GM23338 (cell line): Measurements from ENCODE around the gene RPS17. TPM values are rescaled to one million over a fixed set of nuclear protein-coding genes. Genes with fewer than 3 reads are reported as not detected.

Experiments
- ATAC-seq: fragments of 200-7000 bp; cut with Tn5 transposase; 3 replicates; pipeline ENCODE4 v1.9.1; 2020
- DNase-seq: peaks from one replicate; pipeline ENCODE4 v3.0.0-alpha.2; 2015; ENCODE audit warnings: low spot score
- H2AFZ ChIP-seq: fragments of 200-600 bp; sonication (generic); 2 replicates; pipeline ENCODE4 v1.8.0; 2016; ENCODE audit warnings: antibody characterized with exemption, mild to moderate bottlenecking, moderate library complexity
- H3F3A ChIP-seq: fragments of 200-600 bp; sonication (generic); replicated peaks from 2 replicates; pipeline ENCODE4 v1.8.0; 2017; ENCODE audit warnings: antibody characterized with exemption, mixed run types, low read depth
- H3K27ac ChIP-seq: fragments of 200-600 bp; sonication (generic); 2 replicates; pipeline ENCODE4 v1.6.1; 2016; ENCODE audit warnings: low read depth
- H3K27me3 ChIP-seq: fragments of 200-600 bp; sonication (generic); 2 replicates; pipeline ENCODE4 v1.8.0; 2016; ENCODE audit warnings: mild to moderate bottlenecking, mixed run types, moderate library complexity; ENCODE audit not compliant: insufficient read depth
- H3K36me3 ChIP-seq: fragments of 200-600 bp; sonication (generic); 2 replicates; pipeline ENCODE4 v1.8.0; 2016; ENCODE audit warnings: mild to moderate bottlenecking; ENCODE audit not compliant: insufficient read depth
- H3K4me1 ChIP-seq: fragments of 200-600 bp; sonication (generic); 2 replicates; pipeline ENCODE4 v1.8.0; 2016; ENCODE audit warnings: mild to moderate bottlenecking, moderate library complexity; ENCODE audit not compliant: insufficient read depth
- H3K4me2 ChIP-seq: fragments of 200-600 bp; sonication (generic); 2 replicates; pipeline ENCODE4 v1.7.1; 2017; ENCODE audit warnings: mixed run types
- H3K4me3 ChIP-seq: fragments of 200-600 bp; sonication (generic); 2 replicates; pipeline ENCODE4 v1.6.1; 2016; ENCODE audit warnings: mixed run types
- H3K79me2 ChIP-seq: fragments of 200-600 bp; sonication (generic); replicated peaks from 2 replicates; pipeline ENCODE4 v1.8.0; 2017; ENCODE audit warnings: mild to moderate bottlenecking; ENCODE audit not compliant: insufficient read depth
- H3K9me2 ChIP-seq: fragments of 200-600 bp; sonication (generic); 2 replicates; pipeline ENCODE4 v1.8.0; 2017; ENCODE audit not compliant: insufficient read depth
- H4K20me1 ChIP-seq: fragments of 200-600 bp; sonication (generic); replicated peaks from 2 replicates; pipeline ENCODE4 v1.8.0; 2017; ENCODE audit warnings: mild to moderate bottlenecking; ENCODE audit not compliant: insufficient read depth
- H3K27ac Mint-ChIP-seq: 2 replicates; pipeline ENCODE4 v1.8.0; 2020; ENCODE audit warnings: inconsistent platforms, mild to moderate bottlenecking, moderate library complexity, mixed read lengths
- H3K27me3 Mint-ChIP-seq: 3 replicates; pipeline ENCODE4 v1.8.0; 2022; ENCODE audit warnings: low read depth, mild to moderate bottlenecking, moderate library complexity, mixed read lengths, inconsistent platforms; ENCODE audit not compliant: insufficient read depth, poor library complexity
- H3K36me3 Mint-ChIP-seq: 3 replicates; pipeline ENCODE4 v1.8.0; 2021; ENCODE audit warnings: low read depth, mild to moderate bottlenecking, inconsistent platforms, moderate library complexity, mixed read lengths
- H3K4me1 Mint-ChIP-seq: 3 replicates; pipeline ENCODE4 v1.8.0; 2020; ENCODE audit warnings: mild to moderate bottlenecking, inconsistent platforms, mixed read lengths
- H3K4me3 Mint-ChIP-seq: 3 replicates; pipeline ENCODE4 v1.8.0; 2021; ENCODE audit warnings: moderate library complexity, mild to moderate bottlenecking, inconsistent platforms, mixed read lengths
- H3K9me3 Mint-ChIP-seq: 3 replicates; pipeline ENCODE4 v1.8.0; 2020; ENCODE audit warnings: moderate library complexity, mild to moderate bottlenecking, inconsistent platforms, mixed read lengths
- CREB1 ChIP-seq: fragments of 250-450 bp; sonication (Bioruptor Pico); IDR thresholded peaks from 2 replicates; pipeline ENCODE4 v1.5.0; 2020; ENCODE audit warnings: low read depth, mild to moderate bottlenecking, moderate library complexity
- CTCF ChIP-seq, 2 experiments: fragments of 200-600 bp in 1 of 2; sonication (generic) in 1 of 2; conservative IDR thresholded peaks; 2 replicates each; pipeline versions ENCODE4 v1.5.1 to v1.6.1; 2016 to 2017; ENCODE audit warnings: antibody characterized with exemption in 2 of 2, low read depth in 2 of 2, mild to moderate bottlenecking in 2 of 2, moderate library complexity in 1 of 2
- EZH2 ChIP-seq: fragments of 200-600 bp; sonication (generic); IDR thresholded peaks from one replicate; pipeline ENCODE4 v1.8.0; 2017; ENCODE audit warnings: antibody characterized with exemption, mild to moderate bottlenecking, low read depth; ENCODE audit not compliant: unreplicated experiment
- EZH2phosphoT487 ChIP-seq: fragments of 200-600 bp; sonication (generic); IDR thresholded peaks from one replicate; pipeline ENCODE4 v1.8.1; 2018; ENCODE audit warnings: antibody characterized with exemption; ENCODE audit not compliant: unreplicated experiment
- JUNB ChIP-seq: IDR thresholded peaks from one replicate; pipeline ENCODE4 v1.6.1; 2016; ENCODE audit warnings: antibody characterized with exemption; ENCODE audit not compliant: unreplicated experiment
- REST ChIP-seq: IDR thresholded peaks from one replicate; pipeline ENCODE4 v1.6.1; 2018; ENCODE audit warnings: antibody characterized with exemption; ENCODE audit not compliant: unreplicated experiment
- STAT1 ChIP-seq: IDR thresholded peaks from one replicate; pipeline ENCODE4 v1.6.1; 2016; ENCODE audit warnings: antibody characterized with exemption; ENCODE audit not compliant: unreplicated experiment
- ZNF114 ChIP-seq: fragments of 250-450 bp; sonication (Bioruptor Pico); IDR thresholded peaks from 2 replicates; pipeline ENCODE4 v1.5.0; 2020; ENCODE audit warnings: mild to moderate bottlenecking, moderate library complexity
- ZNF331 ChIP-seq: fragments of 250-450 bp; sonication (Bioruptor Pico); IDR thresholded peaks from 2 replicates; pipeline ENCODE4 v1.5.0; 2020; ENCODE audit warnings: low read depth, mild to moderate bottlenecking, moderate library complexity
- ZNF462 ChIP-seq: fragments of 250-450 bp; sonication (Bioruptor Pico); IDR thresholded peaks from 2 replicates; pipeline ENCODE4 v1.5.0; 2020; ENCODE audit warnings: mild to moderate bottlenecking, moderate library complexity
- polyA plus RNA-seq: library from polyadenylated mRNA; unstranded; fragments of >200 nt; fragmentation: Nextera tagmentation; extraction: Ambion mirVana; gene quantifications from 2 replicates; pipeline ENCODE4 v1.2.1, GENCODE V29; 2016
- total RNA-seq: library from RNA; depleted of rRNA; stranded (reverse); fragments of >200 nt; shearing (Covaris generic); gene quantifications from 2 replicates; pipeline ENCODE4 v1.2.3, GENCODE V29; 2014

Gene RPS17
- total and polyA plus RNA-seq, 2 experiments from 2014 or later = 1,741 to 1,928 TPM

- Histone ChIP-seq H3K4me1 (no peaks in the 10 kb centered on the region), H3K27ac (no peak overlapping the region), H3F3A (no peaks in the 10 kb centered on the region), H2AFZ (no peak overlapping the region), H3K9me2 (no peaks in the 10 kb centered on the region; the same call in 1 of the 2 replicates), H3K27me3 (no peaks in the 10 kb centered on the region), H3K4me2 (no peak overlapping the region), H3K4me3 (no peak overlapping the region), H3K36me3 (no peaks in the 10 kb centered on the region), H3K79me2 (no peaks in the 10 kb centered on the region), H4K20me1 (no peaks in the 10 kb centered on the region)
- Mint-ChIP-seq H3K27ac (no peak overlapping the region), H3K9me3 (no peaks in the 10 kb centered on the region), H3K36me3 (no peaks in the 10 kb centered on the region), H3K4me3 (no peak overlapping the region), H3K27me3 (no peaks in the 10 kb centered on the region), H3K4me1 (peaks cover 16% of the 10 kb centered on the region)
- ATAC-seq (no peak), DNase-seq (no peak)
- no peak for TF ChIP-seq ZNF114
- no peak for TF ChIP-seq EZH2
- no peak for TF ChIP-seq CTCF (conservative IDR thresholded peaks at IDR 0.05; ENCODE audit: low read depth in 2 of 2)
- no peak for TF ChIP-seq EZH2phosphoT487
- TF ChIP-seq ZNF331 = no peak
- no peak for TF ChIP-seq ZNF462 (CRISPR knock-in tag)
- no peak for TF ChIP-seq STAT1
- no peak for TF ChIP-seq JUNB
- TF ChIP-seq REST = no peak
- no peak for TF ChIP-seq CREB1
Measured at GRCh38 chr15:82554351-82554750, 14.1 kb upstream of the RPS17 start.
